ENCODE results near the gene HIBADH. TPM values are rescaled to one million over a fixed set of nuclear protein-coding genes. Genes with fewer than 3 reads are reported as not detected.

Gene HIBADH
- total RNA-seq, 1 donor from 2014 or later = 25.3 TPM

DNA sequence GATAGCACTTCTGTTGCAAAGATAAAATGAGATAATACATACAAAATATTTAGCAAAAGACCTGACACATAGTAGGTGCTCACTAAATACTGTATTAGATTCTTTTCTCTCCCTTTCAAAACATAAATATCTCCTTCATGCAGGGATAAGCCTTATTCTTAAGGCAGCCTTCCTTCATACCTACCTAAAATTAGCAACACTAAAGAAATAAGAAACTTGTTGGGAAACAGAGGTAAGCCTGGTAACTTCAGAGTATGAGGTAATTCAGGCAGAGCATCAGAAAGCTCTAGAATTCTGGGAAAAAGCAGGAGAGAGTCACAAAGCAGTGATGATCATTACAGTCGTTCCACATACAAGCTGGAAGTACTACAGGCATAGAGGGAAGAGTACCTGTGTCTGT, 15.2 kb downstream of the HIBADH start:
- Mint-ChIP-seq H3K27me3 (no peaks in the 10 kb centered on the region), H3K36me3 (ENCODE audit: insufficient read depth) (peaks cover 27% of the 10 kb centered on the region), H3K4me1 (ENCODE audit: low read depth) (peaks cover 5% of the 10 kb centered on the region), H3K4me3 (ENCODE audit: low read depth) (no peak overlapping the region), H3K9me3 (ENCODE audit: low read depth) (no peaks in the 10 kb centered on the region), H3K27ac (no peak overlapping the region)
- no peak for DNase-seq (ENCODE audit: low spot score, unreplicated experiment)
- TF ChIP-seq, protein P1, sequence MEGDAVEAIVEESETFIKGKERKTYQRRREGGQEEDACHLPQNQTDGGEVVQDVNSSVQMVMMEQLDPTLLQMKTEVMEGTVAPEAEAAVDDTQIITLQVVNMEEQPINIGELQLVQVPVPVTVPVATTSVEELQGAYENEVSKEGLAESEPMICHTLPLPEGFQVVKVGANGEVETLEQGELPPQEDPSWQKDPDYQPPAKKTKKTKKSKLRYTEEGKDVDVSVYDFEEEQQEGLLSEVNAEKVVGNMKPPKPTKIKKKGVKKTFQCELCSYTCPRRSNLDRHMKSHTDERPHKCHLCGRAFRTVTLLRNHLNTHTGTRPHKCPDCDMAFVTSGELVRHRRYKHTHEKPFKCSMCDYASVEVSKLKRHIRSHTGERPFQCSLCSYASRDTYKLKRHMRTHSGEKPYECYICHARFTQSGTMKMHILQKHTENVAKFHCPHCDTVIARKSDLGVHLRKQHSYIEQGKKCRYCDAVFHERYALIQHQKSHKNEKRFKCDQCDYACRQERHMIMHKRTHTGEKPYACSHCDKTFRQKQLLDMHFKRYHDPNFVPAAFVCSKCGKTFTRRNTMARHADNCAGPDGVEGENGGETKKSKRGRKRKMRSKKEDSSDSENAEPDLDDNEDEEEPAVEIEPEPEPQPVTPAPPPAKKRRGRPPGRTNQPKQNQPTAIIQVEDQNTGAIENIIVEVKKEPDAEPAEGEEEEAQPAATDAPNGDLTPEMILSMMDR (IDR thresholded peaks at IDR 0.05; ENCODE audit: unreplicated experiment) = no peak

GRCh38 chr7:27647046-27647445, 15.6 kb downstream of the HIBADH start:
- H3K27ac Mint-ChIP-seq = peak overlapping the region; percentile 23

GRCh38 chr7:27642271-27642670, 20.4 kb downstream of the HIBADH start:
- TF ChIP-seq, protein P1 (IDR thresholded peaks at IDR 0.05; ENCODE audit: unreplicated experiment) = no peak
- DNase-seq (ENCODE audit: low spot score, unreplicated experiment) = no peak
- Mint-ChIP-seq H3K36me3 (ENCODE audit: insufficient read depth) (peaks cover 33% of the 10 kb centered on the region), H3K4me3 (ENCODE audit: low read depth) (no peak overlapping the region), H3K4me1 (ENCODE audit: low read depth) (peaks cover 15% of the 10 kb centered on the region), H3K27me3 (no peaks in the 10 kb centered on the region), H3K27ac (no peak overlapping the region), H3K9me3 (ENCODE audit: low read depth) (peaks cover 9% of the 10 kb centered on the region)

More at GRCh38 chr7:27647046-27647445, 15.6 kb downstream of the HIBADH start:
- Mint-ChIP-seq H3K27me3 (no peaks in the 10 kb centered on the region), H3K9me3 (ENCODE audit: low read depth) (no peaks in the 10 kb centered on the region), H3K4me3 (ENCODE audit: low read depth) (no peak overlapping the region), H3K36me3 (ENCODE audit: insufficient read depth) (peaks cover 24% of the 10 kb centered on the region), H3K4me1 (ENCODE audit: low read depth) (peaks cover 4% of the 10 kb centered on the region)
- TF ChIP-seq, protein P1 (IDR thresholded peaks at IDR 0.05; ENCODE audit: unreplicated experiment) = no peak
- DNase-seq (ENCODE audit: low spot score, unreplicated experiment) = no peak

GRCh38 chr7:27641581-27642230, 21.0 kb downstream of the HIBADH start:
- TF ChIP-seq, protein P1 (IDR thresholded peaks at IDR 0.05; ENCODE audit: unreplicated experiment) = no peak
- DNase-seq (ENCODE audit: low spot score, unreplicated experiment) = no peak
- Mint-ChIP-seq H3K4me3 (ENCODE audit: low read depth) (no peak overlapping the region), H3K27me3 (no peaks in the 10 kb centered on the region), H3K4me1 (ENCODE audit: low read depth) (peaks cover 15% of the 10 kb centered on the region), H3K36me3 (ENCODE audit: insufficient read depth) (peaks cover 31% of the 10 kb centered on the region), H3K9me3 (ENCODE audit: low read depth) (peaks cover 9% of the 10 kb centered on the region), H3K27ac (no peak overlapping the region)

- Mint-ChIP-seq H3K4me1 (ENCODE audit: low read depth) (peaks cover 19% of the 10 kb centered on the region), H3K27ac (no peak overlapping the region), H3K4me3 (ENCODE audit: low read depth) (no peak overlapping the region), H3K27me3 (no peaks in the 10 kb centered on the region), H3K36me3 (ENCODE audit: insufficient read depth) (peaks cover 29% of the 10 kb centered on the region), H3K9me3 (ENCODE audit: low read depth) (peaks cover 9% of the 10 kb centered on the region)
- TF ChIP-seq, protein P1 (IDR thresholded peaks at IDR 0.05; ENCODE audit: unreplicated experiment) = no peak
- no peak for DNase-seq (ENCODE audit: low spot score, unreplicated experiment)
Observed at GRCh38 chr7:27640884-27641574, 21.7 kb downstream of the HIBADH start.

Measured in progenitor cell of endocrine pancreas (in vitro differentiated cells).